GM12878 (cell line): ENCODE measurements around the gene CSK. TPM values are rescaled to one million over a fixed set of nuclear protein-coding genes. Genes with fewer than 3 reads are reported as not detected.

Source experiments
- ATAC-seq: fragments of 200-7000 bp; cut with Tn5 transposase; 3 replicates; pipeline ENCODE4 v1.9.1; 2020; ENCODE audit warnings: mild to moderate bottlenecking, moderate library complexity
- BruUV-seq: library from RNA; stranded (reverse); fragments of 400-500 nt; replicated peaks from 2 replicates; lab custom pipeline; 2021; lab: Mats Ljungman, UMichigan
- CTCF ChIA-PET: fragments of 300-600 bp; sonication (Branson Sonifier 250); formaldehyde crosslinking; extraction: SDS; loops from one replicate; lab custom pipeline; 2021; ENCODE audit warnings: inconsistent platforms; lab: Yijun Ruan, JAX
- POLR2A ChIA-PET: fragments of 350-600 bp; formaldehyde crosslinking; extraction: SDS; loops from one replicate; lab custom pipeline; 2021; ENCODE audit warnings: inconsistent platforms; lab: Charles Lee
- RAD21 ChIA-PET: fragments of 300-600 bp; sonication (Branson Sonifier 250); formaldehyde crosslinking; loops from one replicate; lab custom pipeline; 2023; ENCODE audit warnings: antibody characterized with exemption; ENCODE audit not compliant: unreplicated experiment; lab: Charles Lee
- SMC1A ChIA-PET: fragments of 300-600 bp; sonication (Branson Sonifier 250); formaldehyde crosslinking; loops from one replicate; lab custom pipeline; 2023; ENCODE audit not compliant: unreplicated experiment, uncharacterized antibody; lab: Charles Lee
- DNase-seq: peaks from one replicate; pipeline ENCODE4 v3.0.0-alpha.2; 2011; ENCODE audit warnings: low read depth, low spot score
- FAIRE-seq: peaks from 3 replicates; lab custom pipeline; 2011; peaks lifted over from hg19 to GRCh38; lab: Jason Lieb, UNC
- H2AFZ ChIP-seq: 2 replicates; pipeline ENCODE4 v1.6.0; 2011; ENCODE audit warnings: low read depth, low read length, control low read depth; ENCODE audit not compliant: control insufficient read depth
- H3K27ac ChIP-seq: 2 replicates; pipeline ENCODE4 v1.5.1; 2011; ENCODE audit warnings: control low read depth; ENCODE audit not compliant: control insufficient read depth, insufficient read depth
- H3K27me3 ChIP-seq, 2 experiments: replicated peaks in 1 of 2; 2 replicates each; pipeline versions ENCODE4 v1.6.0 to v1.6.1; 2011; ENCODE audit warnings: low read length in 1 of 2; ENCODE audit not compliant: control insufficient read depth in 2 of 2, insufficient read depth in 2 of 2
- H3K36me3 ChIP-seq, 2 experiments: 2 replicates each; pipeline ENCODE4 v1.5.1; 2011; ENCODE audit warnings: low read length in 1 of 2; ENCODE audit not compliant: control insufficient read depth in 2 of 2, insufficient read depth in 2 of 2
- H3K4me1 ChIP-seq: 2 replicates; pipeline ENCODE4 v1.6.1; 2011; ENCODE audit warnings: mild to moderate bottlenecking, low read length, moderate library complexity, mixed read lengths; ENCODE audit not compliant: control insufficient read depth, insufficient read depth
- H3K4me2 ChIP-seq: 2 replicates; pipeline ENCODE4 v1.6.0; 2011; ENCODE audit warnings: control low read depth; ENCODE audit not compliant: control insufficient read depth, insufficient read depth
- H3K4me3 ChIP-seq: fragments of 200-600 bp; sonication (generic); 2 replicates; pipeline ENCODE4 v1.5.1; 2016
- H3K79me2 ChIP-seq: 2 replicates; pipeline ENCODE4 v1.6.0; 2011; ENCODE audit warnings: low read length; ENCODE audit not compliant: control insufficient read depth, insufficient read depth
- H3K9ac ChIP-seq: 2 replicates; pipeline ENCODE4 v1.8.0; 2011; ENCODE audit warnings: low read length, control low read depth, mixed read lengths; ENCODE audit not compliant: control insufficient read depth, insufficient read depth
- H3K9me3 ChIP-seq: replicated peaks from 3 replicates; pipeline ENCODE4 v1.5.1; 2011; ENCODE audit warnings: mild to moderate bottlenecking, low read length; ENCODE audit not compliant: control insufficient read depth, insufficient read depth
- H4K20me1 ChIP-seq: 2 replicates; pipeline ENCODE4 v1.6.0; 2011; ENCODE audit not compliant: control insufficient read depth, insufficient read depth
- BACH1 ChIP-seq: fragments of 450-650 bp; IDR thresholded peaks from 2 replicates; pipeline ENCODE4 v1.6.1; 2017; ENCODE audit warnings: mild to moderate bottlenecking, borderline replicate concordance
- CEBPZ ChIP-seq: fragments of 150-350 bp; IDR thresholded peaks from 2 replicates; pipeline ENCODE4 v1.6.1; 2016; ENCODE audit warnings: low read depth, low read length
- FOXM1 ChIP-seq: IDR thresholded peaks from 2 replicates; pipeline ENCODE4 v1.6.1; 2012; ENCODE audit warnings: low read depth, mild to moderate bottlenecking, inconsistent platforms, low read length, moderate library complexity
- JUND ChIP-seq: IDR thresholded peaks from 2 replicates; pipeline ENCODE4 v1.6.1; 2012; ENCODE audit warnings: low read depth, mild to moderate bottlenecking, low read length, improper control_type of control experiment, moderate library complexity
- LARP7 ChIP-seq: fragments of 450-650 bp; IDR thresholded peaks from 2 replicates; pipeline ENCODE4 v1.6.1; 2017; ENCODE audit warnings: mild to moderate bottlenecking
- PAX8 ChIP-seq: fragments of 450-650 bp; IDR thresholded peaks from 2 replicates; pipeline ENCODE4 v1.6.1; 2017; ENCODE audit warnings: mild to moderate bottlenecking, moderate library complexity
- PKNOX1 ChIP-seq: fragments of 450-650 bp; IDR thresholded peaks from 2 replicates; pipeline ENCODE4 v1.6.1; 2016; ENCODE audit warnings: mild to moderate bottlenecking
- POLR2AphosphoS2 ChIP-seq: IDR thresholded peaks from 2 replicates; pipeline ENCODE4 v1.6.1; 2011; ENCODE audit warnings: low read depth, mild to moderate bottlenecking, low read length, improper control_type of control experiment, moderate library complexity
- RAD21 ChIP-seq: IDR thresholded peaks from 2 replicates; pipeline ENCODE4 v1.6.1; 2011; ENCODE audit warnings: mild to moderate bottlenecking, low read depth, low read length, moderate library complexity; ENCODE audit not compliant: insufficient read depth
- USF2 ChIP-seq: IDR thresholded peaks from 2 replicates; pipeline ENCODE4 v1.6.1; 2011; ENCODE audit warnings: low read depth, low read length, improper control_type of control experiment, borderline replicate concordance
- ZNF274 ChIP-seq: IDR thresholded peaks from one replicate; pipeline ENCODE4 v1.8.0; 2011; ENCODE audit not compliant: insufficient read length, insufficient read depth
- ZNF384 ChIP-seq: IDR thresholded peaks from 2 replicates; pipeline ENCODE4 v1.6.1; 2012; ENCODE audit warnings: low read depth, mild to moderate bottlenecking, low read length, improper control_type of control experiment, borderline replicate concordance
- WGBS: methylation state at CpG from one replicate; pipeline ENCODE4 v1.1.6; 2016; ENCODE audit warnings: low lambda C conversion rate; ENCODE audit not compliant: insufficient replicate concordance, insufficient coverage; ENCODE audit errors: missing lambda C conversion rate; 5-methylcytosine and 5-hydroxymethylcytosine counted together
- in situ Hi-C: fragments of 300-500 bp; cut with MboI; formaldehyde crosslinking; loops from 9 replicates; pipeline ENCODE4 v1.14.3; 2018; ENCODE audit warnings: mixed read lengths
- intact Hi-C: fragments of 100-400 bp; cut with micrococcal nuclease; formaldehyde crosslinking; loops from one replicate; pipeline ENCODE4 v1.14.2; 2022; ENCODE audit not compliant: unreplicated experiment
- polyA plus RNA-seq, 11 experiments: library from polyadenylated mRNA; depleted of rRNA in 4 of 11; unstranded in 6 of 11; stranded (reverse) in 5 of 11; fragments of >200 nt; fragmentation: Nextera tagmentation in 4 of 11; fragmentation: Illumina TruSeq in 1 of 11; extraction: Ambion mirVana in 4 of 11; extraction: Trizol in 1 of 11; gene quantifications; 1 replicate in 1 of 11; 2 replicates in 10 of 11; pipeline versions ENCODE4 v1.2.1 to v1.2.3, GENCODE V29; 2011 to 2016; ENCODE audit warnings: inconsistent platforms in 2 of 11, missing spikeins in 2 of 11, low read depth in 1 of 11
- total RNA-seq, 4 experiments: library from RNA; depleted of rRNA in 3 of 4; stranded (reverse); fragments of >200 nt in 3 of 4; fragmentation: Illumina TruSeq in 1 of 4; extraction: Trizol in 1 of 4; gene quantifications; 2 replicates each; pipeline versions ENCODE4 v1.2.1 to v1.2.3, GENCODE V29; 2013 to 2021
- TF ChIP-seq, protein P1 (sequence below): fragments of 450-650 bp; IDR thresholded peaks from 2 replicates; pipeline ENCODE4 v1.6.1; 2017; ENCODE audit warnings: mild to moderate bottlenecking, low read depth, inconsistent platforms; ENCODE audit not compliant: poor library complexity, severe bottlenecking

CSK gene
- total and polyA plus RNA-seq, 10 of the 15 experiments (the other 5 are each of a cell fraction or from before 2014, with no cell fraction given) = 3.4 to 327 (median 75.8) TPM

DNA sequence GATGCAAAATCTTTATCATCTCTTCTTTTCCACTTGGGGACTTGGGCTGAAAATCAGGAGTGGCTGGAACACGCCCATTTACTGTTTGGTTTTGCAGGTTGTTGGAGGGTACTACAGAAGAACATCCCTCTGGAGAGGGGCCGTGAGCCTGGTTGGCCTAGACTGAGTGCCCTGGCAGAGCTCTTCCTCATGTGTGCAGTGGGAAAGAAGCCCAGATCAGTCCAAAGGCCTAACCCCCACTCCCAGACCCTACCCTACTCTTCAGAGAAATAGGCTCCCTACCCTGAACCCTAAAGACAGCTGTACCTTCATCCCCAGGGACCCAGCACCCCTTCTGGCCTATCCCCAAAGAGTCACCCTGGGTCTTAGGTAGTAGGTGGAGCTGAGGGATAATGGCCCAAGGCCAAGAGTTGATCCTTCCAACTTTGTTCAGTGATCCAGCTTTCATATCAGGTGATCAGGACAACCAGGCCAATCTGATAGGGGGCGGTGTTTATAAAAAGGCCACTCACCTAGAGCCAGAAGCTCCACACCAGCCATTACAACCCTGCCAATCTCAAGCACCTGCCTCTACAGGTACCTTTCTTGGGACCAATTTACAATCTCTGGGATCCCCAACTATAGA, 33.4 kb upstream of the CSK start, which contains the start of gene CYP1A2:
CYP1A2 (plus strand) TSS at position 524 of the 625 bp plus-strand sequence. CDS start 894 bp downstream, outside the sequence.
- ChIA-PET SMC1A (no interaction called here), POLR2A (interaction anchor here (0.6 kb wide), 1 partner anchor 309 kb away, joined by 3 read pairs; no protein-coding TSS in a partner anchor), RAD21 (no interaction called here), CTCF (no interaction called here)
- Histone ChIP-seq H3K27ac (no peak within 1 kb of the TSS), H4K20me1 (no peaks in the 10 kb centered on the region), H2AFZ (no peak within 1 kb of the TSS), H3K9me3 (no peaks in the 10 kb centered on the region), H3K79me2 (no peaks in the 10 kb centered on the region), H3K4me3 (no peak within 1 kb of the TSS), H3K4me1 (no peaks in the 10 kb centered on the region), H3K36me3 (no peaks in the 10 kb centered on the region), H3K27me3 (no peaks in the 10 kb centered on the region), H3K4me2 (no peak within 1 kb of the TSS), H3K9ac (no peak within 1 kb of the TSS)
- no TSS peak for BruUV-seq
- ATAC-seq = no peak
- WGBS = 40% methylated on average over 3 of the region's 3 CpGs
- FAIRE-seq = no peak
- intact Hi-C loops = no loop called here
- in situ Hi-C loops = no loop called here
- no peak for DNase-seq
- TF ChIP-seq ZNF274 (no peak), PKNOX1 (no peak), FOXM1 (no peak), ZNF384 (no peak), BACH1 (no peak), RAD21 (no peak), USF2 (no peak), PAX8 (no peak), CEBPZ (no peak), LARP7 (no peak), JUND (no peak), POLR2AphosphoS2 (no peak)
- TF ChIP-seq, protein P1, sequence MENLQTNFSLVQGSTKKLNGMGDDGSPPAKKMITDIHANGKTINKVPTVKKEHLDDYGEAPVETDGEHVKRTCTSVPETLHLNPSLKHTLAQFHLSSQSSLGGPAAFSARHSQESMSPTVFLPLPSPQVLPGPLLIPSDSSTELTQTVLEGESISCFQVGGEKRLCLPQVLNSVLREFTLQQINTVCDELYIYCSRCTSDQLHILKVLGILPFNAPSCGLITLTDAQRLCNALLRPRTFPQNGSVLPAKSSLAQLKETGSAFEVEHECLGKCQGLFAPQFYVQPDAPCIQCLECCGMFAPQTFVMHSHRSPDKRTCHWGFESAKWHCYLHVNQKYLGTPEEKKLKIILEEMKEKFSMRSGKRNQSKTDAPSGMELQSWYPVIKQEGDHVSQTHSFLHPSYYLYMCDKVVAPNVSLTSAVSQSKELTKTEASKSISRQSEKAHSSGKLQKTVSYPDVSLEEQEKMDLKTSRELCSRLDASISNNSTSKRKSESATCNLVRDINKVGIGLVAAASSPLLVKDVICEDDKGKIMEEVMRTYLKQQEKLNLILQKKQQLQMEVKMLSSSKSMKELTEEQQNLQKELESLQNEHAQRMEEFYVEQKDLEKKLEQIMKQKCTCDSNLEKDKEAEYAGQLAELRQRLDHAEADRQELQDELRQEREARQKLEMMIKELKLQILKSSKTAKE = no peak
